HCT116 (cell line): Measurements from ENCODE around the gene SEL1L3.

Source experiments
- CTCF ChIP-seq, 3 experiments: fragments of 200-600 bp in 1 of 3; sonication (generic) in 1 of 3; IDR thresholded peaks in 2 of 3; conservative IDR thresholded peaks in 1 of 3; 2 replicates each; pipeline ENCODE4 v1.5.1; 2012 to 2017; ENCODE audit warnings: low read depth in 2 of 3, low read length in 2 of 3, antibody characterized with exemption in 1 of 3, borderline replicate concordance in 1 of 3, control low read depth in 1 of 3, mild to moderate bottlenecking in 1 of 3, mixed read lengths in 1 of 3, mixed run types in 1 of 3, moderate library complexity in 1 of 3; ENCODE audit not compliant: insufficient read depth in 1 of 3
- MAX ChIP-seq: IDR thresholded peaks from 2 replicates; pipeline ENCODE4 v1.6.1; 2012

DNA sequence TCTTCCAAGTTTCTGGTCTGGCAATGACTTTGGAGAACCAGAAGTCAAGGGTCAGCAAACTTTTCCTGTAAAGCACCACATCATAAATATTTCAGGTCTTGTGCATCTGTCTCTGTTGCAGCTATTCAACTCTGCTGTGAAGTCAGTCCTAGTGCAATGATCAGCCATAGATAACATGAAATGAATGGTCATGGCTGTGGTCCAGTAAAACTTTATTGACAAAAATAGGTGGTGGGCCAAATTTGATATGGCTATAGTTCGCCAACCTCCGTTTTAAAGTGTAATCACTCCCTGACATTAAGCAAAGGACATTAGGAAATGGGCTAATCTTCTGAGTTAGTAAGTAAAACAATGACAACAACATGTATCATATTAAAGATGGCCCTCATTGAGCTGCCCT is 20.8 kb upstream of the SEL1L3 start:
- no peak for TF ChIP-seq MAX
- TF ChIP-seq CTCF (IDR thresholded peaks at IDR 0.05 in 2 of 3, conservative IDR thresholded peaks at IDR 0.05 in 1 of 3; ENCODE audit: borderline replicate concordance in 1 of 3, insufficient read depth in 1 of 3, low read depth in 2 of 3, low read length in 2 of 3): no peak
